Keratinocyte (primary cell): ENCODE measurements around the gene FST.

Experiments used
- EZH2 ChIP-seq: IDR thresholded peaks from one replicate; pipeline ENCODE4 v1.6.1; 2012; ENCODE audit warnings: inconsistent platforms, mild to moderate bottlenecking, low read length, moderate library complexity
- TF ChIP-seq, protein P1 (sequence below), 3 experiments: IDR thresholded peaks in 1 of 3; conservative IDR thresholded peaks in 1 of 3; optimal IDR thresholded peaks in 1 of 3; 2 replicates in 2 of 3; 3 replicates in 1 of 3; pipeline versions ENCODE3 to v1.5.1; 2011; ENCODE audit warnings: low read length in 3 of 3, mild to moderate bottlenecking in 3 of 3, moderate library complexity in 2 of 3, control low read depth in 1 of 3, inconsistent platforms in 1 of 3; ENCODE audit not compliant: insufficient read depth in 2 of 3; ENCODE audit errors: extremely low read depth in 1 of 3

DNA sequence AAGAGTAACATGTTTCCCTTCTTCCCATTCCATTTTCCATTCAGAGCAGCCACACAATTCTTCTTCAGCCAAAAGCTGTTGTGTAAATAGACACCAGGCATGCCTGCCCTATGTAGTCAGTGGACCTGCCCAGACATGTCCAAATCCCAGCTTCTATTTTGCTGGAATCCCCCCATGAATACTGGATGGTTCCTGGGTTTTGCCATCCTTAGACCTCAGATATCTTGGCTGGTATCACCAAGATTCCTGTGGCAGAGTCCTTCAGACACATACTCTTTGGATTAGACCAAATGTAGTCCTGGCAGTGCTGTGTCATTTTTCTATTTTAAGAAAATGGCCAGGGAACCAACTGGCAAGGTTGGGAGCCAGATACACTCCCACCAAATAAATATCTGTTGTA lies 10.3 kb downstream of the FST start:
- TF ChIP-seq, protein P1, sequence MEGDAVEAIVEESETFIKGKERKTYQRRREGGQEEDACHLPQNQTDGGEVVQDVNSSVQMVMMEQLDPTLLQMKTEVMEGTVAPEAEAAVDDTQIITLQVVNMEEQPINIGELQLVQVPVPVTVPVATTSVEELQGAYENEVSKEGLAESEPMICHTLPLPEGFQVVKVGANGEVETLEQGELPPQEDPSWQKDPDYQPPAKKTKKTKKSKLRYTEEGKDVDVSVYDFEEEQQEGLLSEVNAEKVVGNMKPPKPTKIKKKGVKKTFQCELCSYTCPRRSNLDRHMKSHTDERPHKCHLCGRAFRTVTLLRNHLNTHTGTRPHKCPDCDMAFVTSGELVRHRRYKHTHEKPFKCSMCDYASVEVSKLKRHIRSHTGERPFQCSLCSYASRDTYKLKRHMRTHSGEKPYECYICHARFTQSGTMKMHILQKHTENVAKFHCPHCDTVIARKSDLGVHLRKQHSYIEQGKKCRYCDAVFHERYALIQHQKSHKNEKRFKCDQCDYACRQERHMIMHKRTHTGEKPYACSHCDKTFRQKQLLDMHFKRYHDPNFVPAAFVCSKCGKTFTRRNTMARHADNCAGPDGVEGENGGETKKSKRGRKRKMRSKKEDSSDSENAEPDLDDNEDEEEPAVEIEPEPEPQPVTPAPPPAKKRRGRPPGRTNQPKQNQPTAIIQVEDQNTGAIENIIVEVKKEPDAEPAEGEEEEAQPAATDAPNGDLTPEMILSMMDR (optimal IDR thresholded peaks at IDR 0.05 in 1 of 3, IDR thresholded peaks at IDR 0.05 in 1 of 3, conservative IDR thresholded peaks at IDR 0.05 in 1 of 3; ENCODE audit: extremely low read depth in 1 of 3, insufficient read depth in 2 of 3, low read length in 3 of 3), result no peak
- no peak for TF ChIP-seq EZH2
